ENCODE results near the gene MPDU1.

Gene MPDU1

DNA sequence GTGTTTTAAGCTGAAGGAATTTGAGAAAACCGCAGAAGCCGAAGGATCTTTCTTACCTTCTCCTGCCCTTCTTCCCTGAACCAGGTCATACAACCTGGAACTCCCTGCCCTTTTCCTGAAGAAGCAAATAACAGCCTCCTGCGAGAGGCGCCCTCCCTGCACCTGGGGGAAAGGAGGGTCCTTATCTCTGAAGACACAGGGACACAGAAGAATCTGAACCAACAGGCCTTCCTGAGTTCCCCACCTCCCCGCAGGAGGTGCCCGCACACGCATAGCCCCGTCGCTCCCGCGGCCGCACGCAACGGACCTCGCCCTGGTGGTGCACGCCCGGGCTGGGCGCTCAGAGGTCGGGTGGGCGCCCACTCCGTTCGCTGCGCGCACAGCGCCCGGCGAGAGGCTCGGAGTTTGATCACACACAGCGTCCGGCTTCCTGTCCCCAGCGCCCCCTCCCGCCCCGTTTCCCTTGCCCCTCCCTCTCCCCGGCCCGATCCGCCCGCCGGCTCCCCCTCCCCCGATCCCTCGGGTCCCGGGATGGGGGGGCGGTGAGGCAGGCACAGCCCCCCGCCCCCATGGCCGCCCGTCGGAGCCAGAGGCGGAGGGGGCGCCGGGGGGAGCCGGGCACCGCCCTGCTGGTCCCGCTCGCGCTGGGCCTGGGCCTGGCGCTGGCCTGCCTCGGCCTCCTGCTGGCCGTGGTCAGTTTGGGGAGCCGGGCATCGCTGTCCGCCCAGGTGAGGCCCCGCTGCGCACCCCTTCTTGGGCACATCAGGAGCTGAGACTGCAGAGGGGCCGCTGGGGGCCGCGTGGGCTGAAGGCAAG, 34.9 kb upstream of the MPDU1 start, which contains the start of gene TNFSF12:
Gene TNFSF12, plus strand, starts transcription at position 474 of the 816 bp plus-strand sequence. Its CDS starts 96 bp downstream, at position 570.
- Histone ChIP-seq H3K4me1 (no peaks in the 10 kb centered on the region), H3K36me3 (no peaks in the 10 kb centered on the region), H3K4me3 (ENCODE audit: low read depth, low read length) (no peak within 1 kb of the TSS), H3K27me3 (no peaks in the 10 kb centered on the region), H3K9me3 (no peaks in the 10 kb centered on the region)
- TF ChIP-seq, protein P1, sequence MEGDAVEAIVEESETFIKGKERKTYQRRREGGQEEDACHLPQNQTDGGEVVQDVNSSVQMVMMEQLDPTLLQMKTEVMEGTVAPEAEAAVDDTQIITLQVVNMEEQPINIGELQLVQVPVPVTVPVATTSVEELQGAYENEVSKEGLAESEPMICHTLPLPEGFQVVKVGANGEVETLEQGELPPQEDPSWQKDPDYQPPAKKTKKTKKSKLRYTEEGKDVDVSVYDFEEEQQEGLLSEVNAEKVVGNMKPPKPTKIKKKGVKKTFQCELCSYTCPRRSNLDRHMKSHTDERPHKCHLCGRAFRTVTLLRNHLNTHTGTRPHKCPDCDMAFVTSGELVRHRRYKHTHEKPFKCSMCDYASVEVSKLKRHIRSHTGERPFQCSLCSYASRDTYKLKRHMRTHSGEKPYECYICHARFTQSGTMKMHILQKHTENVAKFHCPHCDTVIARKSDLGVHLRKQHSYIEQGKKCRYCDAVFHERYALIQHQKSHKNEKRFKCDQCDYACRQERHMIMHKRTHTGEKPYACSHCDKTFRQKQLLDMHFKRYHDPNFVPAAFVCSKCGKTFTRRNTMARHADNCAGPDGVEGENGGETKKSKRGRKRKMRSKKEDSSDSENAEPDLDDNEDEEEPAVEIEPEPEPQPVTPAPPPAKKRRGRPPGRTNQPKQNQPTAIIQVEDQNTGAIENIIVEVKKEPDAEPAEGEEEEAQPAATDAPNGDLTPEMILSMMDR (IDR thresholded peaks at IDR 0.05; ENCODE audit: low read depth, low read length), result no peak
- DNase-seq, result no peak

DNA sequence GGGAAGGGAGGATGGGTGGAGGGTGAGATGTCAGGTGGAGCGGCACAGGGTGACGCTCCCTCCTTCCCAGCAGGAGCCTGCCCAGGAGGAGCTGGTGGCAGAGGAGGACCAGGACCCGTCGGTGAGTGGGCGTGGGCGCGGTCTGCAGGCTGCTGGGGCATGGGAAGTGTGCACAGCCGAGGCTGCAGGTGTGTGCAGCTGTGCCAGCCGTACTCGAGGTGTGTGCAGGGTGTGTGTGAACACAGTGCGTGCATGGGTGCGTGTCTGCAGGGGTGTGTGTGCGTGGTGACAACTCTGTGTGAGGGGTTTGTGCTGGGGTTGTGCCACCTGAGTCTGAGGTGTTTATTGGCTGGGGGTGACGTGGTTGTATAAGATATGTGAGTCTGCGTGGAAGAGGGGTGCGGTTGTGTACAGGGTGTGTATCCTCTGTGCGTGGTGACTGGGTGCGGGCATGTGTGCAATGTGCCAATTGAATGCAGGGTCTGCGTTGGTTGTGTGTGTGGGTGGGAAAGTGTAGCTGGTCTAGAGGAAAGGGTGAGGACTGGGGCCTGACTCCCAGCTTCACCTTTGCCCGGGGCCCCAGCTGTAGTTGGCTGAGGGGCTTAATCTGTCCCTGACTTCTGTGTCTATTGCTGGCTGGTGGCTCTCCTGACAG, 34.1 kb upstream of the MPDU1 start:
- H3K36me3 ChIP-seq, result no peaks in the 10 kb centered on the region
- no peaks in the 10 kb centered on the region for H3K9me3 ChIP-seq
- H3K27me3 ChIP-seq, result no peaks in the 10 kb centered on the region
- no peaks in the 10 kb centered on the region for H3K4me1 ChIP-seq
- DNase-seq, result no peak
- TF ChIP-seq, protein P1 (IDR thresholded peaks at IDR 0.05; ENCODE audit: low read depth, low read length), result no peak
- no peak overlapping the region for H3K4me3 ChIP-seq (ENCODE audit: low read depth, low read length)

DNA sequence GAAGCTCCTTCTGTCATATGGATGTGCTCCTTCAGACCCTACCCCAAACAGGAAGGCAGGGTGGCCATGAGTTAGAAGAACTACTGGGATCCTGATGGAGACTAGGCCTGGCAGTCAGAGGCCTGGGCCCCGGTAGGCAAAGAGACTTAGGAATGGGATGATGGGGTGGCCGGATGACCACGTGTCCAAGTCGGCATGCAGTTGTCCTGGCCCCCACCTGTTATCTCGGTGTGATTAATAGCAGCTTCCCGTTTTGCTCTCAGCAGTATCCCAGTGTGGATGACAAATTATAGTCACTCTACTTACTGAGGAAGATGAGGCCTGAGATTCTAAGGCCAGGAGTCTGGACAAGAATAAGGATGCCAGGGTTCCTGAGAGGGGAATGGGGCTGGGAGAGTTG, 33.3 kb upstream of the MPDU1 start:
- Histone ChIP-seq H3K36me3 (no peaks in the 10 kb centered on the region), H3K4me1 (no peaks in the 10 kb centered on the region), H3K9me3 (no peaks in the 10 kb centered on the region), H3K27me3 (no peaks in the 10 kb centered on the region), H3K4me3 (ENCODE audit: low read depth, low read length) (no peak overlapping the region)
- DNase-seq, result no peak
- TF ChIP-seq, protein P1 (IDR thresholded peaks at IDR 0.05; ENCODE audit: low read depth, low read length), result no peak

- no peaks in the 10 kb centered on the region for H3K27me3 ChIP-seq
- TF ChIP-seq, protein P1 (IDR thresholded peaks at IDR 0.05; ENCODE audit: low read depth, low read length), result no peak
- H3K4me1 ChIP-seq, result no peaks in the 10 kb centered on the region
- DNase-seq, result no peak
- H3K4me3 ChIP-seq (ENCODE audit: low read depth, low read length), result no peak overlapping the region
- H3K9me3 ChIP-seq, result no peaks in the 10 kb centered on the region
- no peaks in the 10 kb centered on the region for H3K36me3 ChIP-seq
Observed at GRCh38 chr17:7551396-7551795, 32.3 kb upstream of the MPDU1 start.

GRCh38 chr17:7552621-7553051, 31.0 kb upstream of the MPDU1 start:
- Histone ChIP-seq H3K27me3 (no peaks in the 10 kb centered on the region), H3K4me3 (ENCODE audit: low read depth, low read length) (no peak overlapping the region), H3K4me1 (no peaks in the 10 kb centered on the region), H3K36me3 (no peaks in the 10 kb centered on the region), H3K9me3 (no peaks in the 10 kb centered on the region)
- TF ChIP-seq, protein P1 (IDR thresholded peaks at IDR 0.05; ENCODE audit: low read depth, low read length), result no peak
- DNase-seq, result no peak

- TF ChIP-seq, protein P1 (IDR thresholded peaks at IDR 0.05; ENCODE audit: low read depth, low read length), result no peak
- Histone ChIP-seq H3K9me3 (no peaks in the 10 kb centered on the region), H3K36me3 (no peaks in the 10 kb centered on the region), H3K4me1 (no peaks in the 10 kb centered on the region; the same call in 1 of the 2 replicates), H3K27me3 (no peaks in the 10 kb centered on the region), H3K4me3 (ENCODE audit: low read depth, low read length) (no peak overlapping the region)
- DNase-seq, result no peak
Observed at GRCh38 chr17:7553356-7553755, 30.3 kb upstream of the MPDU1 start.
